GM12801 (cell line): ENCODE measurements around the gene ST3GAL6.

Experiments
- CTCF ChIP-seq: IDR thresholded peaks from one replicate; pipeline ENCODE4 v1.5.1; 2011; ENCODE audit warnings: control low read depth; ENCODE audit not compliant: insufficient read length; ENCODE audit errors: extremely low read depth

ST3GAL6 gene

GRCh38 chr3:98739266-98739665 lies 23.9 kb upstream of the ST3GAL6 start:
- TF ChIP-seq CTCF: no peak

GRCh38 chr3:98740324-98740723 lies 22.8 kb upstream of the ST3GAL6 start:
- no peak for TF ChIP-seq CTCF

DNA sequence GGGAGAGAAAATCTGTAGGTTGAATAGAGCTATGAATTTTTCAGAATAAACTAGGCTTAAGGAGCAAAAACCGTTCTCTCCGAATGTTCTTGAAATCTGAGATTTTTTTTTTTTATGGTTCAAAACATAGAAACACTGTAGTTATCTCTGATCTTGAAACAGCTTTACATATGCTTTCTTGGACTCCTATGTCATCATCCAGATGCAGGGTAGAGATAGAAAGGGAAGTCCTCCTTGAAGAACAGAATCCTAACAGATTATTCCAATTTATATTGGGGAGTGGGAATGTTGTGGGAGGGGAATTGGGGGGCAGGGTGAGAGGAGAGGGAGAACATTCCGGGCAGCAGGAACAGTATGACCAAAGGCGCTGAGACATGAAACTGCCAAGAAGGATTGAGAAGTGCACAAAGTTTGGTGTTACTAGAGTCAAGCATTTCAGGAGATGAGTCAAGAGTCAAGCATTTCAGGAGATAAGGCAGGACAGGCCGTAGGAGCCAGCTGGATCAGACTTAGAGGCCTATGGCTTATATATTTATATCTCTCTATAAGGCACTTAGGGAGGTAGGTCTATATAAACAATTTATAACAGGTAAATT lies 21.9 kb upstream of the ST3GAL6 start:
- TF ChIP-seq CTCF: no peak

DNA sequence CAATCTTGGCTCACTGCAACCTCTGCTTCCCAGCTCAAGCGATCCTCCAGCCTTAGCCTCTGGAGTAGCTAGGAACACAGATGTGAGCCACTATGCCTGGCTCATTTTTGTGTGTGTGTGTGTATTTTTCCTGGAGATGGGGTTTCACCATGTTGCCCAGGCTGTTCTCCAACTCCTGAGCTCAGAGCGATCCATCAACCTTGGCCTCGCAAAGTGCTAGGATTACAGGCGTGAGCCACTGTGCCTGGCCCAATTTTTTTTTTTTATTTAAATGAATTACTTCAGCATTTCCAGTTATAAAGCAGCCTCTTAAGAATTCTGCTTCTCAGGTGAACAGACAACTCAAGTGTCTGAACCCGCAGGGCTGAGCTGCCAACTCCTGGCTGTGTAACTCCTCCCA lies 20.1 kb upstream of the ST3GAL6 start:
- no peak for TF ChIP-seq CTCF

GRCh38 chr3:98744283-98744682 lies 18.9 kb upstream of the ST3GAL6 start:
- no peak for TF ChIP-seq CTCF

DNA sequence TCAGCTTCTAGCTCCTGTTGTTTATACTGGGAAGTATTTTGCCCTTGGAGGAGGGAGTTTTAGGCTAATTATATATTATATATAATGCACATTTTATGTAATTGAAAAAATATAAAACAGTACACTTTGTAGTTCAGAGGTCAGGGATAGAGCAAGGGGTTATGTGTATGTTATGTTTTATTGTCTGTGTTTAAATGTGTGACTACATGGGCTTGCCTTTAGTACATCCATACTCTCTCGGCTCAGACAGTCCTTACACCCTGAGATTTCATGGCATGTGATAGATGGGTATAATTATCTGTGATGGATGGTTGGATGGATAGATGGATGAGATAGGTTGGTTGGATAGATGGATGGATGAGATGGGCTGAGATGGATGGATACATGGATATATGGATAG lies 17.4 kb upstream of the ST3GAL6 start:
- TF ChIP-seq CTCF: no peak

DNA sequence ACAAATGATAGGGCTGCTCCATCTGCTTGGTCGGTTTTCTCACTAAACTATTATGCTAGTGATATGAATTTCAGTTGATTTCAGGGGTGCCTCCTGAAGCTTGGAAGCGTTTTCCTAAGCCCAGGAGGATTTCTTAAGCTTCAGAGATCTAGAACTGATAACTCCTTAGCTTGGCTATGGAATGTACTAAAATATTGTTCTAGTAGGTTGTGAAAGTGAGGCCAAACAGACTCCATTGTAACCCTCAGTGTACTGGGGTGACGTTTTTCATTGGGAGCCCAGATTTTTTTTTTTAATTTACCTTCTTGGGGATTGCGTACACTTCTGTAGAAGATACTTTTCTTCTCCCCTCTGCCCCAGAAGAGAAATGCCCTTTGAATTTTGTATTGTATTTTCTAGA lies 17.0 kb upstream of the ST3GAL6 start:
- TF ChIP-seq CTCF: no peak
